GM19099 (cell line): ENCODE results near the gene SNRNP200.

ENCODE experiments used
- POLR2A ChIP-seq: IDR thresholded peaks from 3 replicates; pipeline ENCODE4 v1.6.1; 2011; ENCODE audit warnings: low read depth; ENCODE audit not compliant: insufficient read length; ENCODE audit errors: extremely low read depth

SNRNP200 gene

GRCh38 chr2:96251721-96252292, 53.5 kb downstream of the SNRNP200 start:
- TF ChIP-seq POLR2A, result no peak

GRCh38 chr2:96250188-96250587, 55.2 kb downstream of the SNRNP200 start:
- TF ChIP-seq POLR2A, result no peak

GRCh38 chr2:96249654-96250053, 55.7 kb downstream of the SNRNP200 start:
- TF ChIP-seq POLR2A, result no peak

- no peak for TF ChIP-seq POLR2A
Observed at GRCh38 chr2:96248624-96249023, 56.7 kb downstream of the SNRNP200 start.

GRCh38 chr2:96247896-96248295, 57.5 kb downstream of the SNRNP200 start:
- TF ChIP-seq POLR2A, result no peak

- no peak for TF ChIP-seq POLR2A
Observed at GRCh38 chr2:96247009-96247408, 58.3 kb downstream of the SNRNP200 start.

- no peak for TF ChIP-seq POLR2A
Observed at GRCh38 chr2:96245609-96246390, 59.5 kb downstream of the SNRNP200 start.

- no peak for TF ChIP-seq POLR2A
Observed at GRCh38 chr2:96243843-96244242, 61.5 kb downstream of the SNRNP200 start.

- peak; percentile 43 for TF ChIP-seq POLR2A
Observed at GRCh38 chr2:96241900-96242611, 63.3 kb downstream of the SNRNP200 start.

- no peak for TF ChIP-seq POLR2A
Observed at GRCh38 chr2:96241227-96241626, 64.1 kb downstream of the SNRNP200 start.

- no peak for TF ChIP-seq POLR2A
Observed at GRCh38 chr2:96240341-96241038, 64.9 kb downstream of the SNRNP200 start.

- TF ChIP-seq POLR2A, result no peak
Observed at GRCh38 chr2:96239745-96240264, 65.5 kb downstream of the SNRNP200 start.

GRCh38 chr2:96239091-96239490, 66.3 kb downstream of the SNRNP200 start:
- no peak for TF ChIP-seq POLR2A

- TF ChIP-seq POLR2A, result no peak
Observed at GRCh38 chr2:96238266-96238665, 67.1 kb downstream of the SNRNP200 start.

- TF ChIP-seq POLR2A, result no peak
Observed at GRCh38 chr2:96236882-96237281, 68.5 kb downstream of the SNRNP200 start.
